GM12801 (cell line): ENCODE data around the gene PLXNA2.

ENCODE experiments used
- CTCF ChIP-seq: IDR thresholded peaks from one replicate; pipeline ENCODE4 v1.5.1; 2011; ENCODE audit warnings: control low read depth; ENCODE audit not compliant: insufficient read length; ENCODE audit errors: extremely low read depth

Gene PLXNA2

GRCh38 chr1:208053661-208054060 is 190.5 kb downstream of the PLXNA2 start:
- TF ChIP-seq CTCF: no peak

GRCh38 chr1:208052926-208053407 is 191.2 kb downstream of the PLXNA2 start:
- no peak for TF ChIP-seq CTCF

DNA sequence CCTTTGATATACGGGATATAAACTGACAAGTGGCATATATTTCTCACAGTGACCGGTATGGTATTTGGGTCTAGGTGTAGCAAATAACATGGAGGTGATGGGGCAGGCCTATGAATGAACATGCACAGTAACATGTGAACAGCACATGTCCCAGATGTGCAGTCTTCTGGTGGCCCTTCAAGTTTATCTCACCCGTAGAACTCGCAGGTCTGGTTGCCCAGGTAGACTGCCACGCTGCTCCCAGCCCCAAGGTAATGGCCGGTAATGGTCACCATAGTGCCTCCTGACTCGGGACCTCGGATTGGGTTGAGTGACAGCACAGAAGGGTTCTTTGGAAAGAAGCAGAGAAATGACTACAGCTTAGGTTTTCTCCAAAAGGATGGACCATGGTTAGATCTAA is 192.0 kb downstream of the PLXNA2 start:
- no peak for TF ChIP-seq CTCF

- no peak for TF ChIP-seq CTCF
Measured at GRCh38 chr1:208051651-208052050, 192.5 kb downstream of the PLXNA2 start.

DNA sequence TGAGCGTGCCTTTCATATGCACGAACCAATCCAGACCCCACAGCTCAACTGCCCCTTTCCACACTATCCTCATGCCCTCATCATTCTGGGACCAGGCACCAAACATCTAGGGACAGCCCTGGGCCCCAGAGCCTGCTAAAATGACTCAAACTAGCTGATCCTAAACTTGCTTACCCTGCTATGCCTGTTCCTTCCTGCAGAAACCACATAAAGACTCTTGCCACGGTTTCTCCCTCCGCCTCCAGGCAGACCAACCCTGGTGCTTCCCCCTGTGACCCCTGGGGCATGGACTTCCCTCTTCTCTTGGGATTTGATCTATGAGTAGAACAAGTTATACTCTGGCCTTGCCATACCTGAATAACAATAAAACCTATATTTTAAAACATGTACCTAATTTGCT is 195.3 kb downstream of the PLXNA2 start:
- no peak for TF ChIP-seq CTCF

- TF ChIP-seq CTCF: no peak
Measured at GRCh38 chr1:208047975-208048374, 196.2 kb downstream of the PLXNA2 start.

DNA sequence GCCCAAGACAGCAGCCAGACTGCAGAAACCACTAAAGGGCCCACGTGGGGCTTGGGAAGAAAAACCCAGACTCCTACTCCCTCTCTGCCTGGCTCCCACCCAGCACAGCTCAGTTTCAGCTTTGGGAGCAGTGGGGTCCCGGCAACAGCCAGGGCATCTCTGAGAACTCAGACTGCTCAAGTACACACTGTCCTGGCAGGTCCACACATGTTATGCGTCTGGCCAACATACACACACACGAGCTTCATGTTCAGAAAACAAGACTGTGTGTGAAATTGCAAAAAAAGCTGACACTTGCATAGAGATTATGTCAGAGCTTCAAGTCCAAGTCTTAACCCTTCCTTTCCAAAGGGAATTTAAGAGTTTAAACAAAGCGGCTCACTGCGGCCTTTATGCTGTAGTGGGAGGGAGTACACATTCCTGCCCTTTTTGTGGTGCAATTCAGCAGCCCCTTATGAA is 196.7 kb downstream of the PLXNA2 start:
- TF ChIP-seq CTCF: no peak
